Measurements from ENCODE around the gene IQCH. TPM values are rescaled to one million over a fixed set of nuclear protein-coding genes. Genes with fewer than 3 reads are reported as not detected.

IQCH gene
- total RNA-seq, 1 donor from 2014 or later: 2.1 TPM

- ATAC-seq (peak; percentile 76), DNase-seq (ENCODE audit: low spot score) (no peak)
- intact Hi-C loops (cut with DNase I): no loop called here
Measured at GRCh38 chr15:67506775-67507747, 252.5 kb downstream of the IQCH start.

- ATAC-seq: no peak
- intact Hi-C loops (cut with DNase I): no loop called here
- no peak for DNase-seq (ENCODE audit: low spot score)
Measured at GRCh38 chr15:67508407-67508806, 253.8 kb downstream of the IQCH start.

DNA sequence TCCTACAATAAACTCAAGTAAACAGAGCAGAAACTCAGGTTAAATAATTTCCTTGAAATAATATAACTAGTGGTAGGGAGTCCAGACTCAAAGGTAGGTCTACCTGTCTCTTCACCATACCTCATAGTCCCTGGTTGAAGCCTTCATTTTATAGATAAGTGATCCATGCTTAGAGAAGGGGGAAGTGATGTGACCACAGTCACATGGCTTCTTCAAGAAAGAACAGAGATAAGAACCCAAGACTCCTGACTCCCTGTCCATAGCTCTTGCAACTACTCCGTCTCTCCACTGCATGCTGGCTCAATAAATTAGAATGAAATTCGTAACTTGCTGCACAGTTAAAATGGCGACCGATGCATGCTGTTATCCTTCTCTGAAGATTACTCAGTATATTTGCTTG is 255.3 kb downstream of the IQCH start:
- ATAC-seq (no peak), DNase-seq (ENCODE audit: low spot score) (no peak)
- intact Hi-C loops (cut with DNase I): no loop called here

DNA sequence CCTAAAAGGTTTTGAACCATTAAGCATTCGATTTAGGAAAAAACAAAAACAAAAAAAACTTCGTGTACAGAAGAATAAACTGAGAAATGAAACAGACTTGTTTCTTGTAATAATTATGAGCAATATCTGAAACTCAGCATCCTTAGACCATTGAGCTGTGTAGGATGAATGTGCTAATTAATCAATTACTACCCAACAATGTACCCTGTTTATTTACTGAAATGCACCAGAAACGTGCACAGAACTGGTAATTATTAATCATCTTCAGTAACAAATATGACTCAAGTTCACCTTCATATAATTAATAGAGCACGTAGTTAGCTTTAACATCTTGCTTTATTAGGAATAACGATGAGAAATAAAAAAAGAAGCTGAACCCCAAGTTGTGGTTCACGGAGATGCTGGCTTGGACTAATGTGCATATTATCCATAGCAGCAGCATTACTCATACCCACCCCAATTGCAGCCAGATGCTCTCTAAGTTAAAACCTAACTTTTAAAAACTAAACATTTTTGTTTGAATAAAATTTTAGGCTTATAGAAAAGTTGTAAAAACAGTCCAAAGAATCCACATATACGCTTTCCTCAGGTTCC is 256.1 kb downstream of the IQCH start:
- ATAC-seq: no peak
- intact Hi-C loops (cut with DNase I): no loop called here
- no peak for DNase-seq (ENCODE audit: low spot score)

DNA sequence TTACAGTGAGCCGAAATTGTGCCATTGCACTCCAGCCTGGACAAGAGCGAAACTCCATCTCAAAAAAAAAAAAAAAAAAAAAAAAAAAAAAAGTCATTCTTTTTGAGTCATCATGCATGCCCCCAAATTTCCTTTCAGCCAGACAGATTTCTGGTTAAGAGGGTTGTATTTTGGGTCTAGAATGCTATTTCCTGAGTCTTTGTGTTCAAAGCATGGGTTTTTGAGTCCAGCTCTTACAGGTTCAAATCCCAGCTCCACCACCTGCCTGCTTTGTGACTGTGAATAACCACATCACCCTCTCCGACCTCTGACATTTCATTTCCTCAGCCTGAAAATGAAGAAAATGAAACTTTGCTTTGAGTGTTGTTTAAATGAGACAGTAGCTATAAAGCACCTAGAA is 257.0 kb downstream of the IQCH start:
- DNase-seq (ENCODE audit: low spot score) (no peak), ATAC-seq (no peak)
- intact Hi-C loops (cut with DNase I): no loop called here

GRCh38 chr15:67512140-67512539 is 257.6 kb downstream of the IQCH start:
- intact Hi-C loops (cut with DNase I): no loop called here
- DNase-seq (ENCODE audit: low spot score) (no peak), ATAC-seq (no peak)

- intact Hi-C loops (cut with DNase I): no loop called here
- ATAC-seq (no peak), DNase-seq (ENCODE audit: low spot score) (no peak)
Measured at GRCh38 chr15:67512933-67513714, 258.5 kb downstream of the IQCH start.

DNA sequence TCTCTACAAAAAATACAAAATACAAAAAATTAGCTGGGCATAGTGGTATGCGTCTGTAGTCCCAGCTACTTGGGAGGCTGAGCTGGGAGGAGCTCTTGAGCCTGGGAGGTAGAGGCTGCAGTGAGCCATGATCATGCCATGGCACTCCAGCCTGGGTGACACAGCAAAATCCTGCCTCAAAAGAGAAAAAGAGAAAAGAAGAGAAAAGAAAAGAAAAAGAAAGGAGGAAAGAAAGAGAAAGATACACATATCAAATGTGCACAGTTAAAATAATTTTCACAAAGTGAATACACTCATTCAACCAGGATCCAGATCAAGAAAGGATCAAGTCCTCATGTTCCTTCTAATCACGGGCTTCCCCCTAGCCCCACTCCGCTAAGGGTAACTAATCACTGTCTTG is 260.5 kb downstream of the IQCH start:
- intact Hi-C loops (cut with DNase I): no loop called here

DNA sequence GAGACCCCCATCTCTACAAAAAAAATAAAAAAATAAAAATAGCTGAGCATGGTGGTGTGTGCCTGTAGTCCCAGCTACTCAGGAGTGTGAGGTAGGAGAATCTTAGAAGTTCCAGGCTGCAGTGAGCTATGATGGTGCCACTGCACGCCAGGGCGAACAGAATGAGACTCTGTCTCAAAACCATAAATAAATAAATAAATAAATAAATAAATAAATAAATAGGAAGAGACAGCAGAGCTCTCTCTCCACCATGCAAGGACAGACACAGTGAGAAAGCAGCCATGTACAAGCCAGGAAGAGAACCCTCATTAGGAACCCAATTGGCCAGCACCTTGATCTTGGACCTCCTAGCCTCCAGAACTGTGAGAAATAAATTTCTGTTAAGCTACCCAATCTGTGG is 261.0 kb downstream of the IQCH start:
- no peak for DNase-seq (ENCODE audit: low spot score)
- ATAC-seq: no peak
- intact Hi-C loops (cut with DNase I): no loop called here

More for the DNA sequence above, 260.5 kb downstream of the IQCH start:
- ATAC-seq: no peak
- DNase-seq (ENCODE audit: low spot score): no peak

DNA sequence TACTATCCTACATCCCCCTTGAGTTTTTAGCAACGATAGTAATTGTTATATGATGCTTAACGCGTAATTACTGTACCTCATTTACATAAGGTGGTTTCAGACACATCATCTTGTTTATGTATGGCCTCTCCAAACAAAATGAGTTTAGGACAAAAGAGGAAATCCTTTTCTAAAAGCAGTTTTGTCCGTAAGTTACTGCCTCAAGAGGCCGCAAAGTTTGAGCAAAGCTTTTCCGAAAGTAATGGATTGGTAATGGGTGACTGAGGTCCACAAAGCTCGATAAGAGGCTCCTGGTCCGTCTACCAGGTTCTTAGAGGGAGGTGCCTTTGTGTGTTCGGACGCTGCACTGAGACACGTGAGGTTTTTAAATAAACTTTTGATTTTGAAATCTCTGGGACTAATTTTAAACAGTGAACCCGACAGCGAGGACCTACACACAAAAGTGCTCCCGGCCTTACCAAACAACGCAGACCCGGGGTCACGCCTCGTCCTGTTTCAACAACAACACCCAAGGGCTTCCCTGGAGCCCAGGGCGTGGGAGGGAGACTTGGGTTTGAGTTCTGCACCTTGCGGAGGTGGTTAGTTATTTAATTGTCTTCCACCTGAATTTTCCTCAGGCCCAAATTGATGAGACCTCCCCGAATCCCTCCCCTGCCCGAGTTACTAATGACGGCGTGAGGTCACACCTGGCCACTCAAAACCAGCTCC is 265.9 kb downstream of the IQCH start:
- intact Hi-C loops (cut with DNase I): no loop called here
- ATAC-seq: peak; percentile 30

GRCh38 chr15:67521029-67521782 is 266.6 kb downstream of the IQCH start, which contains the start of gene C15orf61:
Gene C15orf61, plus strand, starts transcription at chr15:67521131. Its CDS starts 118 bp downstream, at chr15:67521249.
- peak; percentile 91 for DNase-seq (ENCODE audit: low spot score)
- intact Hi-C loops (cut with DNase I): no loop called here
- ATAC-seq: peak; percentile 94

More for the DNA sequence above, 265.9 kb downstream of the IQCH start:
- no peak for DNase-seq (ENCODE audit: low spot score)

GRCh38 chr15:67521783-67522568 is 267.4 kb downstream of the IQCH start:
- ATAC-seq (peak; percentile 63), DNase-seq (ENCODE audit: low spot score) (no peak)
- intact Hi-C loops (cut with DNase I): no loop called here

- DNase-seq (ENCODE audit: low spot score): no peak
- no peak for ATAC-seq
- intact Hi-C loops (cut with DNase I): no loop called here
Measured at GRCh38 chr15:67523330-67523729, 268.7 kb downstream of the IQCH start.

- ATAC-seq: no peak
- intact Hi-C loops (cut with DNase I): no loop called here
Measured at GRCh38 chr15:67524235-67524634, 269.6 kb downstream of the IQCH start.

DNA sequence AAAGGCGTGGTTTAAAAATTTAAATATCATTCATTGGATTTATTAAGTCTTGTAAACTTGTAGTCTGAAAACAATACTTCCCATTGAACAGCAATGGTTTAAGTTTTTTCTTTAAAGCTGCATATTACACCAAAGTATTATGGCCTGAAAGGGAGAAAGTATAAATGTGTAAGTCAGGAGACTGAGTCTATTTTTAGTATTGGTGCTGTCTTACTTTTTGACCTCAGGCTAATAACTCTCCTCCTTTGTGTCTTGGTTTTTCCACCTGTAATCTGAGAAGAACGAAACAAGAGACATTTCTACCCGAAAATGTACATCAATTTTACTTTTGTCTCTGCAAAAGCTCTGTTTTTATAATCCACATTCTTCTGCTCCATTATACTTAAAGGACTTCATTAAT is 273.9 kb downstream of the IQCH start:
- intact Hi-C loops (cut with DNase I): no loop called here
- no peak for ATAC-seq
- DNase-seq (ENCODE audit: low spot score): no peak

More at GRCh38 chr15:67524235-67524634, 269.6 kb downstream of the IQCH start:
- DNase-seq (ENCODE audit: low spot score): no peak

DNA sequence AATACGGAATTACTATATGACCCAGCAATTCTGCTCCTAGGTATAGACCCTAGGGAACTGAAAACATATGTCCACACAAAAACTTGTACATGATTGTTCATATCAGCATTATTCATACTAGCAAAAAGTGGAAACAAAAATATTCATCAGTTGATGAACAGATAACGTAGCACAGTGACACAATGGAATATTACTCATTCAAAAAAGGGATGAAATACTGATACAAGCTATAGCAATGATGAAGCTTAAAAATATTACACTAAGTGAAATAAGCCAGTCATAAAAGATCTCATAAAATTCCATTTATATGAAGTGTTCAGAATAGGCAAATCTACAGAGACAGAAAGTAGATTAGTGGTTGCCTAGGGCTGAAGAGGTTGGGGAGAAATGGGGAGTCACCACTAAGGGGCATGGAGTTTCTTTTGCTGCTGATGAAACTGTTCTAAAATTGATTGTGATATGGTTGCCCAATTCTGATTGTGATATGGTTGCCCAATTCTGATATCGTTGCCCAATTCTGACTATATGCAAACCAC is 276.9 kb downstream of the IQCH start:
- intact Hi-C loops (cut with DNase I): no loop called here
- no peak for DNase-seq (ENCODE audit: low spot score)
- no peak for ATAC-seq

DNA sequence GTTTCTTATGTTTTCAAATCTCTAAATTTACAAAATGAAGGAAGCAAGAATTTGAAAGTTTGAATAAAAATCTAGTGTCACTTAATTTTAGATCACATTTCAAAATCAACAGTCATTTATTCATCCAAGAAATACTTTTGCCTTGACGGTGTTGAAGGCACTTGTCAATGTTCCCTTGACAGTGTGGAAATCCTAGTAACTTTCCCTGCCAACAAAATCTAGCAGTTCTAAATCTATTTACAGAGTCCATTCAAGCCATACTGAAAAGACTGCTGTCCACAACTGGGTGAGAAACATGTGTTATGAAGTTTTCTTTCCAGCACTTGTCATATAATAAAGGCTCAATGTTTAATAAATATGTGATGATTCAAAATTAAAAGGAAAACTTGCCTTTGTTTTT is 279.3 kb downstream of the IQCH start:
- intact Hi-C loops (cut with DNase I): no loop called here
- ATAC-seq (no peak), DNase-seq (ENCODE audit: low spot score) (no peak)

Data from sciatic nerve (tissue), 2 donors.